Measurements from ENCODE around the gene DTNA.

DTNA gene

DNA sequence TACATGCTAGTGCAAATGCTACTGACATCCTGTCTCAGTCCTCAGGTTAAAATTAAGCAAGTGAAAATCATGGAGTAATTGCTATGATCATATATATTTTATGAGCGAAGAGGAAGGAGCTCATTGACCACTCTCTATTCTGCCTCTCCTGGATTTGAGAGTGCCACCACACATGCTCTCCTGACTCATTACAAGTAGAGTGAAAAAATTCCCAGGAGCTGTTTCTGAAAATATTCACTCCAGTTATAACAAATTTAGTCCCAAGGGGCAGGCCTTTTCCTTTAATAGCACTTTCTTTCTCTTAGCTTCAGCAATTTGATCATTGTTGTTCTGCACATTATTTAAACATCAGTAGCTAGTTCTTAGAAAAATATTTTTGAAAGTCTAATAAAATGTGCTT lies 176.1 kb downstream of the DTNA start:
- 100% methylated on average over 1 of the region's 1 CpG for WGBS
- Histone ChIP-seq H3K4me1 (ENCODE audit: control insufficient read depth, insufficient read depth, low read depth, low read length) (no peaks in the 10 kb centered on the region), H3K9ac (ENCODE audit: low read length) (no peak overlapping the region), H4K8ac (ENCODE audit: low read length) (no peak overlapping the region), H2AFZ (ENCODE audit: low read depth, low read length) (no peak overlapping the region), H2BK120ac (ENCODE audit: low read depth, low read length) (no peak overlapping the region), H4K91ac (ENCODE audit: low read length) (no peak overlapping the region), H3K36me3 (ENCODE audit: control insufficient read depth in 1 of 2, insufficient read depth in 2 of 2, low read depth in 1 of 2, low read length in 2 of 2) (peaks cover 0 to 92% of the 10 kb centered on the region in 2 experiments), H2AK5ac (ENCODE audit: low read length, severe bottlenecking) (no peak overlapping the region), H3K27ac (ENCODE audit: low read length, poor library complexity, severe bottlenecking) (no peak overlapping the region), H3K4me2 (ENCODE audit: low read length, poor library complexity, severe bottlenecking) (no peak overlapping the region), H2BK12ac (ENCODE audit: low read length in 2 of 2) (no peak overlapping the region), H2BK15ac (ENCODE audit: low read depth, poor library complexity, severe bottlenecking) (no peak overlapping the region), H3K23ac (ENCODE audit: low read length in 2 of 2) (no peak overlapping the region), H3K18ac (ENCODE audit: low read depth in 1 of 2, low read length in 2 of 2) (no peak overlapping the region), H3K27me3 (ENCODE audit: control insufficient read depth in 1 of 2, insufficient read depth in 1 of 2, low read length in 2 of 2) (no peaks in the 10 kb centered on the region), H3K9me3 (ENCODE audit: control insufficient read depth, low read length) (peaks cover 19% of the 10 kb centered on the region), H3K14ac (ENCODE audit: low read length in 2 of 2) (no peak overlapping the region), H2BK5ac (ENCODE audit: low read depth, low read length, poor library complexity, severe bottlenecking) (no peak overlapping the region), H3K4me3 (ENCODE audit: insufficient read depth in 1 of 2, low read depth in 1 of 2, low read length in 2 of 2) (no peak overlapping the region), H3K79me1 (replicated peaks; ENCODE audit: low read length, poor library complexity, severe bottlenecking) (no peaks in the 10 kb centered on the region), H3K4ac (ENCODE audit: low read depth in 1 of 2, low read length in 2 of 2) (no peak overlapping the region)
- no peak for DNase-seq

DNA sequence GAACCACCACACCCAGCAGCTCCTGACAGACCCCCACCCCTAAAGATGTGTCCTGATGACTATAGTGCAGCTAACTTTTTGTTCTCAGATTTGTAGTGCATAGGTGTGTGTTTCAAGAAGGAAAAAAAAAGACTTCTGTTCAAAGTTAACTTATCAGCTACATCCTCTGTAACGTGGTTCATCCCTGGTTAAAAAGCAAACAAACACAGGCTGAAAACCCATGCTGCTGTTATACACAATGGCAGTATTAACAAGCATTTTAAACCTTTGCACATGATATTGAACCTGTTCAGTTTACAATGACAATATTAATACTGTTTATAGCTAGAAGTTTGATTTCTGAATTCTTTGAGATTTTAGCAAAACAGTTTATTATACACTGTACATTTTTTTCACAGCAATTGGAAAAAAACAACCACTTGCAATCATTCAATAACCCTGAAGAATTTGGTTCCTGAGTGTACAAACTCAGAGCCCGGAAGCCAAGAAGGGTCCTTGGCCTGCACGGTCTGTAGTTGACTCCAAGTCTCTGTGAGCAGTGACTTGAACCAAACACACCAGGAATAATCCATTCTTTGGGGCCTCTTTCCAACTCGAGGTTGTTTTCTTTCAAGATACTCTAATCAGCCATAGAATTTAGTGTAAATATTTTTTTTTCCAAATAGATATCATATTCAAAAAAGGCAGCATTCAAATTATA lies 177.9 kb downstream of the DTNA start:
- H2AK5ac ChIP-seq (ENCODE audit: low read length, severe bottlenecking), result no peak overlapping the region
- no peak overlapping the region for H2AFZ ChIP-seq (ENCODE audit: low read depth, low read length)
- no peak overlapping the region for H3K14ac ChIP-seq (ENCODE audit: low read length in 2 of 2)
- peaks cover 37% of the 10 kb centered on the region for H3K9me3 ChIP-seq (ENCODE audit: control insufficient read depth, low read length)
- H3K4me3 ChIP-seq (ENCODE audit: insufficient read depth in 1 of 2, low read depth in 1 of 2, low read length in 2 of 2), result no peak overlapping the region
- no peak overlapping the region for H4K8ac ChIP-seq (ENCODE audit: low read length)
- no peaks in the 10 kb centered on the region for H3K4me1 ChIP-seq (ENCODE audit: control insufficient read depth, insufficient read depth, low read depth, low read length)
- H4K91ac ChIP-seq (ENCODE audit: low read length), result no peak overlapping the region
- no peak overlapping the region for H3K27ac ChIP-seq (ENCODE audit: low read length, poor library complexity, severe bottlenecking)
- no peak overlapping the region for H2BK12ac ChIP-seq (ENCODE audit: low read length in 2 of 2)
- no peaks in the 10 kb centered on the region for H3K79me1 ChIP-seq (replicated peaks; ENCODE audit: low read length, poor library complexity, severe bottlenecking)
- no peak overlapping the region for H3K4me2 ChIP-seq (ENCODE audit: low read length, poor library complexity, severe bottlenecking)
- WGBS, result 94% methylated on average over 3 of the region's 4 CpGs
- H3K27me3 ChIP-seq (ENCODE audit: control insufficient read depth in 1 of 2, insufficient read depth in 1 of 2, low read length in 2 of 2), result no peaks in the 10 kb centered on the region
- H2BK120ac ChIP-seq (ENCODE audit: low read depth, low read length), result no peak overlapping the region
- H3K23ac ChIP-seq (ENCODE audit: low read length in 2 of 2), result no peak overlapping the region
- H3K9ac ChIP-seq (ENCODE audit: low read length), result no peak overlapping the region
- H3K18ac ChIP-seq (ENCODE audit: low read depth in 1 of 2, low read length in 2 of 2), result no peak overlapping the region
- no peak overlapping the region for H2BK5ac ChIP-seq (ENCODE audit: low read depth, low read length, poor library complexity, severe bottlenecking)
- H2BK15ac ChIP-seq (ENCODE audit: low read depth, poor library complexity, severe bottlenecking), result no peak overlapping the region
- no peak overlapping the region for H3K4ac ChIP-seq (ENCODE audit: low read depth in 1 of 2, low read length in 2 of 2)
- DNase-seq, result no peak
- H3K36me3 ChIP-seq (ENCODE audit: control insufficient read depth in 1 of 2, insufficient read depth in 2 of 2, low read depth in 1 of 2, low read length in 2 of 2), result peaks cover 0 to 96% of the 10 kb centered on the region in 2 experiments

DNA sequence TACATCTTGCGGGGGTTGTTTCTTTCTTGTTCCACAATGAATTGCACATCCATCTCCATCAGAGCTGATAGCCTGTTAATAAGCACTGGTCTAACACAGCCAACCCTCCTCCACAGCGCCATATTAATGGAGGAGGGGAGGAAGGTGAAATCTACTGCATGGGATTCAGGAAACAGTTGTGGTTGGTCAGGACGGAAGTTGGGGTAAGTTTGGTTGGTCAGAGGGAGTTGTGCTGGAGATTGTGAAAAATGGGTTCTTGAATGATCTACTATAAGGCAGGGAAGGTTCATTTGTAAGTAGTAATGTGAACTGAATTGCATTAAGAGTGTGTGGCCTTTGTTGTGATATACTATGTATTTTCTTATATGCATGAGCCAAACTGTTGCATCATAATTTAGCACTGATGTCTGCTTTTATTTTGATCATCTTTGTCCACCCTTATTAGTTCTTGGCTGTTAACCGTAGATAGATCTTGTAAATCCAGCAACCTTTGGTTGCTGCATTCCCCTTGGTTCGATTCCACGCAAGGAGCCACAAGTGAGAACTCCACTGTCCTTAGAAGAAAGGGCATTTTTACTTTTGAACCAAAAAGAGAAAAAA lies 180.5 kb downstream of the DTNA start:
- Histone ChIP-seq H3K4me1 (ENCODE audit: control insufficient read depth, insufficient read depth, low read depth, low read length) (no peaks in the 10 kb centered on the region), H3K36me3 (ENCODE audit: control insufficient read depth in 1 of 2, insufficient read depth in 2 of 2, low read depth in 1 of 2, low read length in 2 of 2) (peaks cover 0 to 71% of the 10 kb centered on the region in 2 experiments), H3K9ac (ENCODE audit: low read length) (no peak overlapping the region), H4K8ac (ENCODE audit: low read length) (no peak overlapping the region), H4K91ac (ENCODE audit: low read length) (no peak overlapping the region), H3K79me1 (replicated peaks; ENCODE audit: low read length, poor library complexity, severe bottlenecking) (no peaks in the 10 kb centered on the region), H3K4ac (ENCODE audit: low read depth in 1 of 2, low read length in 2 of 2) (no peak overlapping the region), H3K9me3 (ENCODE audit: control insufficient read depth, low read length) (peaks cover 53% of the 10 kb centered on the region), H2AK5ac (ENCODE audit: low read length, severe bottlenecking) (no peak overlapping the region), H3K4me3 (ENCODE audit: insufficient read depth in 1 of 2, low read depth in 1 of 2, low read length in 2 of 2) (no peak overlapping the region), H3K27ac (ENCODE audit: low read length, poor library complexity, severe bottlenecking) (no peak overlapping the region), H2AFZ (ENCODE audit: low read depth, low read length) (no peak overlapping the region), H3K23ac (ENCODE audit: low read length in 2 of 2) (no peak overlapping the region), H2BK15ac (ENCODE audit: low read depth, poor library complexity, severe bottlenecking) (no peak overlapping the region), H3K4me2 (ENCODE audit: low read length, poor library complexity, severe bottlenecking) (no peak overlapping the region), H3K18ac (ENCODE audit: low read depth in 1 of 2, low read length in 2 of 2) (no peak overlapping the region), H3K27me3 (ENCODE audit: control insufficient read depth in 1 of 2, insufficient read depth in 1 of 2, low read length in 2 of 2) (no peaks in the 10 kb centered on the region), H2BK12ac (ENCODE audit: low read length in 2 of 2) (no peak overlapping the region), H2BK5ac (ENCODE audit: low read depth, low read length, poor library complexity, severe bottlenecking) (no peak overlapping the region), H2BK120ac (ENCODE audit: low read depth, low read length) (no peak overlapping the region), H3K14ac (ENCODE audit: low read length in 2 of 2) (no peak overlapping the region)
- no peak for DNase-seq
- WGBS, result 95% methylated on average over 6 of the region's 6 CpGs

DNA sequence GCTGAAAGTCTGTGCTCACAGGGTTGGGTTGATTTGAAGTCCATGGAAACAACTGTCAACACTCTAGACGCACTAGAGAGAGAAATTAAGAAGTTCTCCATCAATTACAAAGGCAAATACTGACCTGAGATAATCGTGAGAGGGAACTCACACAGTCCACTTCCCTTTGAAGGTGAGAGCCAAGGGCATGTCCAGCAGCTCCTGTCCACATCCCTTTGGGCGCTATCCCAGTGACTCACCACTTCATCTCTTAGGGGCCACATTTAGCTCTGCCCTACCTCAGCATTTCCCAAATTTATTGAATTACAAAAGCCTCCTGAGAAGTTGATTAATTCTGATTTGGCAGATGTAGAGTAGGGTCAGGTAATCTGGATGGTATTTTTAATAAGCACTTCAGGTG lies 182.3 kb downstream of the DTNA start:
- Histone ChIP-seq H3K23ac (ENCODE audit: low read length in 2 of 2) (no peak overlapping the region), H3K36me3 (ENCODE audit: control insufficient read depth in 1 of 2, insufficient read depth in 2 of 2, low read depth in 1 of 2, low read length in 2 of 2) (peaks cover 0 to 53% of the 10 kb centered on the region in 2 experiments), H3K4me3 (ENCODE audit: insufficient read depth in 1 of 2, low read depth in 1 of 2, low read length in 2 of 2) (no peak overlapping the region), H3K27ac (ENCODE audit: low read length, poor library complexity, severe bottlenecking) (no peak overlapping the region), H2BK5ac (ENCODE audit: low read depth, low read length, poor library complexity, severe bottlenecking) (no peak overlapping the region), H3K4ac (ENCODE audit: low read depth in 1 of 2, low read length in 2 of 2) (no peak overlapping the region), H3K79me1 (replicated peaks; ENCODE audit: low read length, poor library complexity, severe bottlenecking) (no peaks in the 10 kb centered on the region), H2BK15ac (ENCODE audit: low read depth, poor library complexity, severe bottlenecking) (no peak overlapping the region), H2AK5ac (ENCODE audit: low read length, severe bottlenecking) (no peak overlapping the region), H3K4me1 (ENCODE audit: control insufficient read depth, insufficient read depth, low read depth, low read length) (no peaks in the 10 kb centered on the region), H2BK12ac (ENCODE audit: low read length in 2 of 2) (no peak overlapping the region), H4K8ac (ENCODE audit: low read length) (no peak overlapping the region), H2BK120ac (ENCODE audit: low read depth, low read length) (no peak overlapping the region), H3K9ac (ENCODE audit: low read length) (no peak overlapping the region), H2AFZ (ENCODE audit: low read depth, low read length) (no peak overlapping the region), H3K18ac (ENCODE audit: low read depth in 1 of 2, low read length in 2 of 2) (no peak overlapping the region), H3K9me3 (ENCODE audit: control insufficient read depth, low read length) (peaks cover 53% of the 10 kb centered on the region), H3K14ac (ENCODE audit: low read length in 2 of 2) (no peak overlapping the region), H3K4me2 (ENCODE audit: low read length, poor library complexity, severe bottlenecking) (no peak overlapping the region), H3K27me3 (ENCODE audit: control insufficient read depth in 1 of 2, insufficient read depth in 1 of 2, low read length in 2 of 2) (no peaks in the 10 kb centered on the region), H4K91ac (ENCODE audit: low read length) (no peak overlapping the region)
- 95% methylated on average over 3 of the region's 3 CpGs for WGBS
- DNase-seq, result no peak
